Measurements from ENCODE around the gene PRIMA1. TPM values are rescaled to one million over a fixed set of nuclear protein-coding genes. Genes with fewer than 3 reads are reported as not detected.

PRIMA1 gene
- total and polyA plus RNA-seq, 12 donors: 1.8 to 16.3 (median 4.1) TPM

DNA sequence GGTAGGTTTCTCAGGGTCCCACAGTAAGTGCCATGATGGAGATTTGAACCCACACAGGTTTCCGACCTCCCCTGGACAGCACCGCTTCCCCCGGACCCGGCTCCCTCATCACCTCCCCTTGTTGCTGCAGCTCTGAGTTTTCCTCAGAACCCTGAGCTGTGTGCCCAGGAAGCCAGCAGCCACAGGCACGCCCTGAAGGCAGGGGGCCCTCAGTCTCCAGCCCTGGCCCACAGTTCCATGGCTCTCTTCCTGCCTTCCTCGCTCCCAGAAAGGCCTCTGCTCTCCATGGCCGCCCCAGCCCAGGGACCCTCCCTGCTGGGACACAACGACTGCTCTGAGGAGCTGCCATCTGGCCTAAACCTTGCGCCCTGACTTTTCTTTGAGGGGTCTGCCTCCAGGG, 35.8 kb upstream of the PRIMA1 start:
- Histone ChIP-seq H3K36me3 (no peaks in the 10 kb centered on the region), H3K4me3 (no peak overlapping the region), H3K9me3 (no peaks in the 10 kb centered on the region), H3K27ac (no peak overlapping the region), H3K27me3 (peaks cover 0 to 39% (median 24%) of the 10 kb centered on the region in 7 donors), H3K4me1 (no peaks in the 10 kb centered on the region)
- DNase-seq (no peak), ATAC-seq (no peak)
- TF ChIP-seq, protein P1, sequence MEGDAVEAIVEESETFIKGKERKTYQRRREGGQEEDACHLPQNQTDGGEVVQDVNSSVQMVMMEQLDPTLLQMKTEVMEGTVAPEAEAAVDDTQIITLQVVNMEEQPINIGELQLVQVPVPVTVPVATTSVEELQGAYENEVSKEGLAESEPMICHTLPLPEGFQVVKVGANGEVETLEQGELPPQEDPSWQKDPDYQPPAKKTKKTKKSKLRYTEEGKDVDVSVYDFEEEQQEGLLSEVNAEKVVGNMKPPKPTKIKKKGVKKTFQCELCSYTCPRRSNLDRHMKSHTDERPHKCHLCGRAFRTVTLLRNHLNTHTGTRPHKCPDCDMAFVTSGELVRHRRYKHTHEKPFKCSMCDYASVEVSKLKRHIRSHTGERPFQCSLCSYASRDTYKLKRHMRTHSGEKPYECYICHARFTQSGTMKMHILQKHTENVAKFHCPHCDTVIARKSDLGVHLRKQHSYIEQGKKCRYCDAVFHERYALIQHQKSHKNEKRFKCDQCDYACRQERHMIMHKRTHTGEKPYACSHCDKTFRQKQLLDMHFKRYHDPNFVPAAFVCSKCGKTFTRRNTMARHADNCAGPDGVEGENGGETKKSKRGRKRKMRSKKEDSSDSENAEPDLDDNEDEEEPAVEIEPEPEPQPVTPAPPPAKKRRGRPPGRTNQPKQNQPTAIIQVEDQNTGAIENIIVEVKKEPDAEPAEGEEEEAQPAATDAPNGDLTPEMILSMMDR (IDR thresholded peaks at IDR 0.05): no peak
- 64 to 69% methylated on average over 9 of the region's 9 CpGs for WGBS, 2 donors
- intact Hi-C loops (cut with DNase I): no loop called here

DNA sequence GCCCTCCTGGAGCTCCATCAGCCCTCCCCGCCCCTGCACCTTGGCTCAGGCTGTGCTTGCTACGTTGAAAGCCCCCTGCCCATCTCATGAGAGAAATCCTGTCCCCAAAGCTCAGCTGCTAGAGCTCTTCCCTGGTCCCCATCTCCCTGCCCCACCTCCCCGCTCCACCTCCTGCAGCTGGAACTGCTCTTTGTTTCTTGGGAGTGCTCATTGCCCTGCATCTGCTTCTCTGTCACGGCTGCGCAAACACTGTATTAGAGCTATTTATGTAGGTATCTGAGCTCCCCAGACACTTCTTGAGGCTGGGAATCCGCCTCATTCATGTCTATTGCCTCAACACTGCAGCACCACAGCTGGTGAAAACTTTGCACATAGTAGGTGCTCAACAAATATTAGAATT, 32.8 kb upstream of the PRIMA1 start:
- Histone ChIP-seq H3K9me3 (peaks cover 0 to 6% (median 0%) of the 10 kb centered on the region in 11 donors), H3K27me3 (peaks cover 0 to 40% (median 24%) of the 10 kb centered on the region in 7 donors), H3K27ac (no peak overlapping the region), H3K4me3 (no peak overlapping the region), H3K36me3 (no peaks in the 10 kb centered on the region), H3K4me1 (no peaks in the 10 kb centered on the region)
- TF ChIP-seq, protein P1 (IDR thresholded peaks at IDR 0.05): no peak
- no peak for ATAC-seq
- 65 to 81% methylated on average over 6 of the region's 6 CpGs for WGBS, 2 donors
- intact Hi-C loops (cut with DNase I): no loop called here
- no peak for DNase-seq

DNA sequence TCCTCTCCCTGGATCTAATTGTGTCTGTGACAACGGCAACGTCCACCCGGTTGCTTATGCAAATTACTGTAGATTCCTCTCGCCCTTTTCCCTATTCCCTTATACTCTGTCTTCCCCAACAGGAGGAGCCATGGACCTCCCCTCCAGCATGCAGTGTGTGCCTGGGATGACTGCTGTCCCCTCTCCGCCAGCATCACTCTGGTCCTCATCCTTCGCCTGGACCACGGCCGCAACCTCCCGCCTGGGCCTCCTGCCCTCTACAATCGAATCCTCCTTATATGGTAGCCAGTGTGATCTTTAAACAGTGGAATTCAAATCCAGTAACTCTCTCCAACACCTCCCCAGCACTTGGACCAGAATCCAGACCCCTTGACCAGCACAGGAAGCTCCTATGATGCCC, 30.6 kb upstream of the PRIMA1 start:
- WGBS, 2 donors: 88 to 89% methylated on average over 10 of the region's 10 CpGs
- intact Hi-C loops (cut with DNase I): no loop called here
- Histone ChIP-seq H3K4me1 (no peaks in the 10 kb centered on the region), H3K27ac (no peak overlapping the region), H3K36me3 (no peaks in the 10 kb centered on the region), H3K27me3 (peaks cover 0 to 21% (median 5%) of the 10 kb centered on the region in 7 donors), H3K4me3 (no peak overlapping the region), H3K9me3 (peaks cover 0 to 28% (median 16%) of the 10 kb centered on the region in 11 donors)
- no peak for ATAC-seq
- DNase-seq: no peak
- TF ChIP-seq, protein P1 (IDR thresholded peaks at IDR 0.05): no peak

DNA sequence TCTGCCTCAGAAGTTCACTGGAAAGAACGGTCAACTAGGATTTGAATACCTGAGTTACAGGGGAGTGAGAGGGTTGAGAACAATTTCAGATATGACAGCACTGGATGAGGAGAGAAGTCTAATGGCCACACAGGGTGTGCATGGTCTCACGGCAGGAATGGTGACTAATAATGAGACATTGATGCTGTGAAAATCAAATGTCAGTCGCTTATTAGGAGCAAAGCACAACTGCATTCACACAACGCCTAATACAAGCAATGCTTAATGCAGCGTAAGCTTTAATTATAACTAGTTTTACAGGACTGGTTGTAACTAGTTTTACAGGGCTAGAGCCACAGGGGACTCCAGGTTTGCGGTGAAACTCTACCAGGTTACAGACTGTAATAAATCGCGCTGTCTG, 23.4 kb upstream of the PRIMA1 start:
- no peaks in the 10 kb centered on the region for H3K4me1 ChIP-seq
- intact Hi-C loops (cut with DNase I): no loop called here
- ATAC-seq (no peak), DNase-seq (no peak)
- H3K27me3 ChIP-seq: peaks cover 0 to 3% (median 0%) of the 10 kb centered on the region in 7 donors
- no peak overlapping the region for H3K27ac ChIP-seq
- 84 to 93% methylated on average over 8 of the region's 8 CpGs for WGBS, 2 donors
- H3K36me3 ChIP-seq: no peaks in the 10 kb centered on the region
- TF ChIP-seq, protein P1 (IDR thresholded peaks at IDR 0.05): no peak
- H3K9me3 ChIP-seq: peaks cover 0 to 55% (median 17%) of the 10 kb centered on the region in 11 donors
- no peak overlapping the region for H3K4me3 ChIP-seq

All from heart right ventricle (tissue), 16 donors.